ENCODE measurements around the gene CAMK1D. TPM values are rescaled to one million over a fixed set of nuclear protein-coding genes. Genes with fewer than 3 reads are reported as not detected.

Gene CAMK1D
- polyA plus RNA-seq, 1 of the 3 experiments (the other 2 are of a cell fraction): 4.1 TPM

DNA sequence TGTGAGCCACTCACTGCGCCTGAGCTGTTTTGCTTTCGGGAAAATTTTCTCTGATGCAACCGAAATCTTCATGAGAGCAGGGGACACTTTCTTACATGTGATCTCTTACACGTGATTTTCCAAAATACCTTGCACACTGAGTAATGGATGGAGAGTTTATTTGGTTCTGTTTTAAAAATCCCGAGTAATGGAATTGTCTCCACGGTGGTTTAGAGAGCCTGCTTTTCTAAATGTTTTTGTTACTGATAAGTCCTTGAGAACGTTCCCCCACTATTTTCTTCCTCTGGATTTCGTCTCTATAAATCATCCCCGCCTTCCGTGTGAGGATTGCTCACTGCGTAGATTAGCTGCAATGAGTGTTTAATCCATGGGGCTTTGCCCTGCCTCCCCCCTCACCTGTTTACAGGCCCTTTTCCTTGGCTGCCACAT, 25.7 kb downstream of the CAMK1D start:
- Histone ChIP-seq H3K79me2 (ENCODE audit: insufficient read depth) (no peaks in the 10 kb centered on the region), H3K4me1 (ENCODE audit: control insufficient read depth in 1 of 2, insufficient read depth in 2 of 2, low read depth in 1 of 2, low read length in 1 of 2) (no peaks in the 10 kb centered on the region), H3K27me3 (ENCODE audit: insufficient read depth) (no peaks in the 10 kb centered on the region), H3K27ac (ENCODE audit: low read depth in 2 of 2, low read length in 1 of 2) (no peak overlapping the region), H3K4me3 (ENCODE audit: low read depth in 2 of 2, low read length in 1 of 2) (no peak overlapping the region), H2AFZ (ENCODE audit: low read depth) (no peak overlapping the region), H3F3A (replicated peaks; ENCODE audit: insufficient read depth) (no peaks in the 10 kb centered on the region), H3K36me3 (replicated peaks in 1 of 2; ENCODE audit: control insufficient read depth in 1 of 2, insufficient read depth in 2 of 2, low read length in 1 of 2) (no peaks in the 10 kb centered on the region), H3K4me2 (no peak overlapping the region), H3K9me3 (no peaks in the 10 kb centered on the region), H4K20me1 (ENCODE audit: insufficient read depth) (no peaks in the 10 kb centered on the region), H3K9me2 (no peaks in the 10 kb centered on the region), H3K9ac (no peak overlapping the region)
- no peak for DNase-seq
- ChIA-PET CTCF (no interaction called here), POLR2A (no interaction called here)
- WGBS (ENCODE audit: low lambda C conversion rate): 88% methylated on average over 11 of the region's 11 CpGs
- TF ChIP-seq GATA2 (CRISPR knock-in tag; IDR thresholded peaks at IDR 0.05): no peak
- no peak for TF ChIP-seq MEF2A (IDR thresholded peaks at IDR 0.05; ENCODE audit: borderline replicate concordance, low read depth)
- no peak for TF ChIP-seq JUND (IDR thresholded peaks at IDR 0.05)
- no peak for TF ChIP-seq CHD2 (IDR thresholded peaks at IDR 0.05; ENCODE audit: low read length, partially characterized antibody)
- TF ChIP-seq RAD21 (IDR thresholded peaks at IDR 0.05; ENCODE audit: low read length): no peak
- TF ChIP-seq, protein P1, sequence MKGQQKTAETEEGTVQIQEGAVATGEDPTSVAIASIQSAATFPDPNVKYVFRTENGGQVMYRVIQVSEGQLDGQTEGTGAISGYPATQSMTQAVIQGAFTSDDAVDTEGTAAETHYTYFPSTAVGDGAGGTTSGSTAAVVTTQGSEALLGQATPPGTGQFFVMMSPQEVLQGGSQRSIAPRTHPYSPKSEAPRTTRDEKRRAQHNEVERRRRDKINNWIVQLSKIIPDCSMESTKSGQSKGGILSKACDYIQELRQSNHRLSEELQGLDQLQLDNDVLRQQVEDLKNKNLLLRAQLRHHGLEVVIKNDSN (IDR thresholded peaks at IDR 0.05; ENCODE audit: borderline replicate concordance, low read depth): no peak
- TF ChIP-seq EZH2phosphoT487 (IDR thresholded peaks at IDR 0.05; ENCODE audit: borderline replicate concordance, low read depth): no peak
- TF ChIP-seq, protein P2, sequence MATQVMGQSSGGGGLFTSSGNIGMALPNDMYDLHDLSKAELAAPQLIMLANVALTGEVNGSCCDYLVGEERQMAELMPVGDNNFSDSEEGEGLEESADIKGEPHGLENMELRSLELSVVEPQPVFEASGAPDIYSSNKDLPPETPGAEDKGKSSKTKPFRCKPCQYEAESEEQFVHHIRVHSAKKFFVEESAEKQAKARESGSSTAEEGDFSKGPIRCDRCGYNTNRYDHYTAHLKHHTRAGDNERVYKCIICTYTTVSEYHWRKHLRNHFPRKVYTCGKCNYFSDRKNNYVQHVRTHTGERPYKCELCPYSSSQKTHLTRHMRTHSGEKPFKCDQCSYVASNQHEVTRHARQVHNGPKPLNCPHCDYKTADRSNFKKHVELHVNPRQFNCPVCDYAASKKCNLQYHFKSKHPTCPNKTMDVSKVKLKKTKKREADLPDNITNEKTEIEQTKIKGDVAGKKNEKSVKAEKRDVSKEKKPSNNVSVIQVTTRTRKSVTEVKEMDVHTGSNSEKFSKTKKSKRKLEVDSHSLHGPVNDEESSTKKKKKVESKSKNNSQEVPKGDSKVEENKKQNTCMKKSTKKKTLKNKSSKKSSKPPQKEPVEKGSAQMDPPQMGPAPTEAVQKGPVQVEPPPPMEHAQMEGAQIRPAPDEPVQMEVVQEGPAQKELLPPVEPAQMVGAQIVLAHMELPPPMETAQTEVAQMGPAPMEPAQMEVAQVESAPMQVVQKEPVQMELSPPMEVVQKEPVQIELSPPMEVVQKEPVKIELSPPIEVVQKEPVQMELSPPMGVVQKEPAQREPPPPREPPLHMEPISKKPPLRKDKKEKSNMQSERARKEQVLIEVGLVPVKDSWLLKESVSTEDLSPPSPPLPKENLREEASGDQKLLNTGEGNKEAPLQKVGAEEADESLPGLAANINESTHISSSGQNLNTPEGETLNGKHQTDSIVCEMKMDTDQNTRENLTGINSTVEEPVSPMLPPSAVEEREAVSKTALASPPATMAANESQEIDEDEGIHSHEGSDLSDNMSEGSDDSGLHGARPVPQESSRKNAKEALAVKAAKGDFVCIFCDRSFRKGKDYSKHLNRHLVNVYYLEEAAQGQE (IDR thresholded peaks at IDR 0.05; ENCODE audit: low read depth, low read length): no peak
- TF ChIP-seq, protein P3, sequence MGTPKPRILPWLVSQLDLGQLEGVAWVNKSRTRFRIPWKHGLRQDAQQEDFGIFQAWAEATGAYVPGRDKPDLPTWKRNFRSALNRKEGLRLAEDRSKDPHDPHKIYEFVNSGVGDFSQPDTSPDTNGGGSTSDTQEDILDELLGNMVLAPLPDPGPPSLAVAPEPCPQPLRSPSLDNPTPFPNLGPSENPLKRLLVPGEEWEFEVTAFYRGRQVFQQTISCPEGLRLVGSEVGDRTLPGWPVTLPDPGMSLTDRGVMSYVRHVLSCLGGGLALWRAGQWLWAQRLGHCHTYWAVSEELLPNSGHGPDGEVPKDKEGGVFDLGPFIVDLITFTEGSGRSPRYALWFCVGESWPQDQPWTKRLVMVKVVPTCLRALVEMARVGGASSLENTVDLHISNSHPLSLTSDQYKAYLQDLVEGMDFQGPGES (IDR thresholded peaks at IDR 0.05; ENCODE audit: low read depth, low read length): no peak
- TF ChIP-seq RCOR1 (IDR thresholded peaks at IDR 0.05; ENCODE audit: low read length): no peak
- TF ChIP-seq MXI1 (IDR thresholded peaks at IDR 0.05; ENCODE audit: low read depth, low read length): no peak
- no peak for TF ChIP-seq YY1 (IDR thresholded peaks at IDR 0.05; ENCODE audit: low read depth)
- TF ChIP-seq TEAD4 (IDR thresholded peaks at IDR 0.05; ENCODE audit: borderline replicate concordance, insufficient read depth): no peak
- TF ChIP-seq FOXJ3 (CRISPR knock-in tag; IDR thresholded peaks at IDR 0.05): no peak
- no peak for TF ChIP-seq FOSL2 (IDR thresholded peaks at IDR 0.05; ENCODE audit: borderline replicate concordance, low read depth)
- TF ChIP-seq TCF12 (IDR thresholded peaks at IDR 0.05): no peak
- no peak for TF ChIP-seq RXRA (IDR thresholded peaks at IDR 0.05; ENCODE audit: borderline replicate concordance, low read depth)
- TF ChIP-seq POLR2AphosphoS5 (IDR thresholded peaks at IDR 0.05; ENCODE audit: low read depth, low read length): no peak
- TF ChIP-seq ELF1 (IDR thresholded peaks at IDR 0.05): no peak
- no peak for TF ChIP-seq RFX5 (IDR thresholded peaks at IDR 0.05; ENCODE audit: low read length)

All from SK-N-SH (cell line).